ENCODE data around the gene TBC1D22A. TPM values are rescaled to one million over a fixed set of nuclear protein-coding genes. Genes with fewer than 3 reads are reported as not detected.

Gene TBC1D22A
- total RNA-seq, 1 experiment from 2014 or later, result 27.6 TPM

GRCh38 chr22:46931414-46931813 lies 169.0 kb downstream of the TBC1D22A start:
- Mint-ChIP-seq H3K36me3 (ENCODE audit: insufficient read depth, unreplicated experiment) (peaks cover 6% of the 10 kb centered on the region), H3K4me1 (ENCODE audit: low read depth, unreplicated experiment) (peaks cover 24% of the 10 kb centered on the region), H3K27me3 (ENCODE audit: unreplicated experiment) (no peaks in the 10 kb centered on the region), H3K9me3 (ENCODE audit: low read depth, unreplicated experiment) (no peaks in the 10 kb centered on the region), H3K4me3 (ENCODE audit: low read depth, unreplicated experiment) (no peak overlapping the region), H3K27ac (ENCODE audit: unreplicated experiment) (no peak overlapping the region)
- no TSS peak for BruUV-seq (replicated peaks)
- TF ChIP-seq, protein P1, sequence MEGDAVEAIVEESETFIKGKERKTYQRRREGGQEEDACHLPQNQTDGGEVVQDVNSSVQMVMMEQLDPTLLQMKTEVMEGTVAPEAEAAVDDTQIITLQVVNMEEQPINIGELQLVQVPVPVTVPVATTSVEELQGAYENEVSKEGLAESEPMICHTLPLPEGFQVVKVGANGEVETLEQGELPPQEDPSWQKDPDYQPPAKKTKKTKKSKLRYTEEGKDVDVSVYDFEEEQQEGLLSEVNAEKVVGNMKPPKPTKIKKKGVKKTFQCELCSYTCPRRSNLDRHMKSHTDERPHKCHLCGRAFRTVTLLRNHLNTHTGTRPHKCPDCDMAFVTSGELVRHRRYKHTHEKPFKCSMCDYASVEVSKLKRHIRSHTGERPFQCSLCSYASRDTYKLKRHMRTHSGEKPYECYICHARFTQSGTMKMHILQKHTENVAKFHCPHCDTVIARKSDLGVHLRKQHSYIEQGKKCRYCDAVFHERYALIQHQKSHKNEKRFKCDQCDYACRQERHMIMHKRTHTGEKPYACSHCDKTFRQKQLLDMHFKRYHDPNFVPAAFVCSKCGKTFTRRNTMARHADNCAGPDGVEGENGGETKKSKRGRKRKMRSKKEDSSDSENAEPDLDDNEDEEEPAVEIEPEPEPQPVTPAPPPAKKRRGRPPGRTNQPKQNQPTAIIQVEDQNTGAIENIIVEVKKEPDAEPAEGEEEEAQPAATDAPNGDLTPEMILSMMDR (IDR thresholded peaks at IDR 0.05; ENCODE audit: unreplicated experiment), result no peak
- intact Hi-C loops (cut with micrococcal nuclease; ENCODE audit: unreplicated experiment), result no loop called here
- CTCF ChIA-PET, result no interaction called here
- no peak for DNase-seq

GRCh38 chr22:46931881-46932280 lies 169.4 kb downstream of the TBC1D22A start:
- no peak overlapping the region for H3K27ac Mint-ChIP-seq (ENCODE audit: unreplicated experiment)
- CTCF ChIA-PET, result no interaction called here
- intact Hi-C loops (cut with micrococcal nuclease; ENCODE audit: unreplicated experiment), result no loop called here
- H3K4me1 Mint-ChIP-seq (ENCODE audit: low read depth, unreplicated experiment), result peaks cover 24% of the 10 kb centered on the region
- no peak for DNase-seq
- H3K36me3 Mint-ChIP-seq (ENCODE audit: insufficient read depth, unreplicated experiment), result peaks cover 6% of the 10 kb centered on the region
- H3K27me3 Mint-ChIP-seq (ENCODE audit: unreplicated experiment), result no peaks in the 10 kb centered on the region
- TF ChIP-seq, protein P1 (IDR thresholded peaks at IDR 0.05; ENCODE audit: unreplicated experiment), result no peak
- no peak overlapping the region for H3K4me3 Mint-ChIP-seq (ENCODE audit: low read depth, unreplicated experiment)
- H3K9me3 Mint-ChIP-seq (ENCODE audit: low read depth, unreplicated experiment), result no peaks in the 10 kb centered on the region
- no TSS peak for BruUV-seq (replicated peaks)

DNA sequence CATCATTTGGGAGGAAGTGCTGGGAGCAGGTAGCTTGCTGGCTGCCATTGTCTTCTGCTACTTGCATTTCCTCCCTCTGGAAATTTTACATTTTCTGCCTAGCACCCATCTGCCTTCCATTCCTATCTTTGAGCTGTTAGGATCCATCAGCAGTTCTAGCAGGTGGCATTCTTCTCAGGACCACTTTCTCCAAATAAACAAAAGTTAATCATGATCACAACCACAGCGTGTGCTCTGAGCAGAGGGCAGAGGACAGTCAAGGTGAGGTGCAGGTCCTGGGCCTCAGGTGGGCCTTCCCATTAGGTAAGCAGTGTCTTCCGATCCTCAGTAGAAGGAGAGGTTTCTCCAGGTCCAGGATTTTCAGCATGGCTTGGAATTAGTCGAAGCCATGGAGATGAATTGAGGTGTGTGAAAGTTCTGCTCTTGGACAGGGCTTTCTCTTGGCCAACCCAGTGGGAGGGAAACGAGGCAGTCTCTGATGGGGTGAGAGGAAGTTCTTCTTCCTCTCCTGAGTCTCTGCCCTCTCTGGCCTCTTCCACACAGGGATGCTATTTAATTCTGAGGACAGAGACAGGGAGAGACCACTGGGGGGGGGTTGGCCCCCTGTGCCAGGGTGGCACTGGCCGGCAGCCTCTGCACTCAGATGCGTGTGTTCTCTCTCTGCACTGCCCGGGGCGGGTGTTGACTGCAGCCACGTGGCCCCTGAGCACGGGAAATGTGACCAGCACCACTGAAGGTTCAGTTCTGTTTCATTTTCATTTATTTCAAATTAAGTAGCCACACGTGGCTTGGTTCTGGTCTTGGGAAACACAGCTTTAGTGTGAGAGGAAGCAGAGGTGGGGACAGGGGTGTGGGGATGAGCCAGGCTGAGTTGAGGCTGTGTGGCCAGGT lies 170.8 kb downstream of the TBC1D22A start:
- TF ChIP-seq, protein P1 (IDR thresholded peaks at IDR 0.05; ENCODE audit: unreplicated experiment), result no peak
- no peaks in the 10 kb centered on the region for H3K9me3 Mint-ChIP-seq (ENCODE audit: low read depth, unreplicated experiment)
- intact Hi-C loops (cut with micrococcal nuclease; ENCODE audit: unreplicated experiment), result no loop called here
- no peak overlapping the region for H3K4me3 Mint-ChIP-seq (ENCODE audit: low read depth, unreplicated experiment)
- peaks cover 24% of the 10 kb centered on the region for H3K4me1 Mint-ChIP-seq (ENCODE audit: low read depth, unreplicated experiment)
- BruUV-seq (replicated peaks), result no TSS peak
- DNase-seq, result no peak
- no peaks in the 10 kb centered on the region for H3K27me3 Mint-ChIP-seq (ENCODE audit: unreplicated experiment)
- H3K36me3 Mint-ChIP-seq (ENCODE audit: insufficient read depth, unreplicated experiment), result peaks cover 6% of the 10 kb centered on the region
- H3K27ac Mint-ChIP-seq (ENCODE audit: unreplicated experiment), result no peak overlapping the region
- CTCF ChIA-PET, result interaction anchor here (0.7 kb wide), 1 partner anchor 10 kb away, joined by 3 read pairs; no protein-coding TSS in a partner anchor

- TF ChIP-seq, protein P1 (IDR thresholded peaks at IDR 0.05; ENCODE audit: unreplicated experiment), result no peak
- intact Hi-C loops (cut with micrococcal nuclease; ENCODE audit: unreplicated experiment), result no loop called here
- no peak overlapping the region for H3K4me3 Mint-ChIP-seq (ENCODE audit: low read depth, unreplicated experiment)
- peaks cover 6% of the 10 kb centered on the region for H3K36me3 Mint-ChIP-seq (ENCODE audit: insufficient read depth, unreplicated experiment)
- no TSS peak for BruUV-seq (replicated peaks)
- H3K27ac Mint-ChIP-seq (ENCODE audit: unreplicated experiment), result peak overlapping the region; percentile 84
- DNase-seq, result no peak
- H3K27me3 Mint-ChIP-seq (ENCODE audit: unreplicated experiment), result no peaks in the 10 kb centered on the region
- peaks cover 24% of the 10 kb centered on the region for H3K4me1 Mint-ChIP-seq (ENCODE audit: low read depth, unreplicated experiment)
- no peaks in the 10 kb centered on the region for H3K9me3 Mint-ChIP-seq (ENCODE audit: low read depth, unreplicated experiment)
- CTCF ChIA-PET, result interaction anchor here (1.0 kb wide), 2 partner anchors 10 to 135 kb away, joined by 3 read pairs; no protein-coding TSS in a partner anchor
Measured at GRCh38 chr22:46934172-46934745, 171.8 kb downstream of the TBC1D22A start.
